GM10847 (cell line): ENCODE data around the gene BEAN1.

Experiments used
- POLR2A ChIP-seq: IDR thresholded peaks from 2 replicates; pipeline ENCODE4 v1.6.1; 2011; ENCODE audit not compliant: insufficient read length; ENCODE audit errors: extremely low read depth

The BEAN1 gene

DNA sequence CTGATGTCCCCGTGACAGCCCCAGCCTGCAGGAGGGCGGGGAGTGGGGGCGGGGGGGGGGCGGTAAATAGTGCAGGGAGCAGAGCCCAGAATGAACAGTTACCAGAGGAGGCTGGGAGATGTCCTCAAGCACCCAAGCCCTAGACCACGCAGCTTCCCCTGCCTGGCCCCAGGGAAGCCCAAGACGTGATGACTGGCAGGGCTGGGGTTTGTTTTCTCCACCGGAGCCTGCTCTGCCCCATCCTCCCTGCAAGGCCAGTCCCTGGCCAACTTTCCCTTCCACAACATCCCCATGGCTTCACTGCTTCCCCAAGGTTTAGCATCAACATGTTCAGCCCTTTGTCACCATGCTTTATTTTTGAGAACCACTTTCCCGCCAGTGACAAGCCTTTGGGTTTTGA, 1.4 kb upstream of the BEAN1 start:
- no peak for TF ChIP-seq POLR2A

DNA sequence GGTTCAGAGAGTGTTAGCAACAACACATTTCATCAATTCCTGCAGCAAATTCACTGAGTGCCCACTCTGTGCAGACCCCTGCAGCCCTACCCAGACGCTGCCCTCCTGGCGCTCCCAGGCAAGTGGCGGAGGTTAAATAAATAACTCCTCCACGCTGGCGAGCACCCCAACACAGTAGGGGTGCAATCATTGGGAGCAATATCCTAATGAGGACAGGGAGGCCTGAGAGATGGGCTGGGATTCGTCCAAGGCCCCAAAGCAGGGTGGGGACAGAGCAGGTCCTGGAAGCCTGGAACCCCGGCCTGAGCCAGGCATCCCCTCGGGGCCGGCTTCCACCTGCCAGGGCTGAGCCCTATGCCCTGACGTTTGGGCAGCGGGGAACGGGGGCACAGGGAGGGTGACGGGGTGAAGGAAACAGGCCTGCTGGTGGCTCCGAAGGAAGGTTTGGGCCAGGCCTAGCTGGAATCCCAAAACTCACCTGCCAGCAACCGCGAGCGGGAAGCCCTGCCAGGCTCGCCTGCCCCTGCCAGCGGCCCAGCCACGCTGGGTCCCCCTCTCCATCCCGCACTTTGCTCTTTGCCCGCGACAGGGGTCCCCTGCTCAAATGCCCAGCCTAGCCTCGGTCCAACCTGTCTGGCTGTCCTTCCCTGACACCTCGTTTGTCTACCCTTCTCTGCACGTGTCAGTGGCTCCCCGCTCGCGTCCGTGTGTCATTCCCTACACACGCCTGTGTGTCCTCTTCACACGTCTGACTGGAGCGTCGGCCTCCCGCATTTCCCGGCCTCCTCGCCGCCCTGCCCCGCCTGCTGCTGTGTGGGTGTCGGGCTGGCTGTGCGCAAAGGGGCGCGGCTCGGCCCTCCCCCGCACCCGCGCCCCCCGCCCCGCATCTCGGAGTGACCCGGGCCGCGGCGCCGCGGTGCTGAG, 721 bp upstream of the BEAN1 start:
- TF ChIP-seq POLR2A, result no peak

DNA sequence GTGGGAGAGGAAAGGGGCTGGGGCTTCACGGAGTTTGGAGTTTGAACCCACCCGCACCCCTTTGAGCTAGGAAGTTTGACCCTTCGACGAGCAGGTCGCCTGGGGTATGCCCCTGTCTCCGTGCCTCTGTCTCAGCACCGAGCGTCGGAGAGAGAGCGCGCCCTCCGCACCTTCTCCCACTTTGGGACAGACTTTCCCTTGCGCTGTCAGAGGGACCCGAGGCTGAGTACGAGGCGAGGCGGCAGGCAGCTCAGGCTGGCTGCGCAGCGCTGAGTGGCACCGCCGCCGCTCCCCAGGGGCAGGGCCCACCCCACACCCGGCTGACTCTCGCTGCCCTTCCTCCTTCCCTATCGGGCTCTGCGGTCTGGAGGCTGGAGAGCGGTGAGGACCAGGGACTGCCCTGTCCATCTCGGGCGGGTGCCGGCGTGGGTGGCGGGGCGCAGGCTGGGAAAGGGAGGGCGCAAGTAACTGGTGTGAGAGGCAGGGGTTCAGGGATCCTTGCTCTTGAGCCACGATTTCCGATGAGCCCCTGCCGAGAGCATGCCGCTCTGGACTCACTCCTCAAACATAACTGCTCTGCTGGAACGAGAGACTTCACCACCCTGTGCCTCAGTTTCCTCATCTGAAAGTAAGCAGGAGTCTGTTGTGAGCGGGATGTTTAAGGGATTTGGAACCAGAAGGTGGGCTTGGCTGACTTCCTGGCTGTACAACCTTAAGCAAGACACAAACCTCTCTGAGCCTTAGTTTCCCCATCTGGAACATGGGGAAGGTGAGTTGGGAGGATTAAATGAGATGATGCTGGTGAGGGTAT, 981 bp downstream of the BEAN1 start:
- TF ChIP-seq POLR2A, result no peak

DNA sequence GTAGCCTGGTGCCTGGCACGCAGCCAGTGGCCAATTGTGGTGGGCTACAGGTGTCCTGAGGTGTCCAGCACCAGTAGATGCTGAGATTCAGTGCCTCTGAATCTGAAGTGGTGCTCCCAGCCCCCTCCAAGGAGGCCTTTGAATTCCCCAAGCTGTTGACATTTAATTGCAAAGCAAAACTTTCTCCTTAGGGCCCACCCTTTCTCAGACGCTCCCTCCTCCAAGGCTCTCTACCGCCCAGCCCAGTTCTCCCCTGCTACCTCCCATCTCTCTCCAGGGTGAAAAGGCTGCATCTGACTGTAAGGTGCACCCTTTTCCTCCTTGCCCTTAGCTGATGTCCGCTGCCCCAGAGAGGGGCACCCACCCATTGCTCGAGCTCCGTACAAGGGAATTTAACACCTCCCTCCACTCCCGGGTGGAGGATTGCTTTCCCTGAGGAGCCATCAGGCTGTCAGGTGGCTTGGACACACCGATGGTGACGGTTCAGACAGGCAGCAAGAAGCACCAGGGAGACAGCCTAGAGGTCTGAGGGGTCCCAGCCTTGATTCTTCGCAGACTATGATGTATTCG, 1.7 kb downstream of the BEAN1 start:
- no peak for TF ChIP-seq POLR2A

DNA sequence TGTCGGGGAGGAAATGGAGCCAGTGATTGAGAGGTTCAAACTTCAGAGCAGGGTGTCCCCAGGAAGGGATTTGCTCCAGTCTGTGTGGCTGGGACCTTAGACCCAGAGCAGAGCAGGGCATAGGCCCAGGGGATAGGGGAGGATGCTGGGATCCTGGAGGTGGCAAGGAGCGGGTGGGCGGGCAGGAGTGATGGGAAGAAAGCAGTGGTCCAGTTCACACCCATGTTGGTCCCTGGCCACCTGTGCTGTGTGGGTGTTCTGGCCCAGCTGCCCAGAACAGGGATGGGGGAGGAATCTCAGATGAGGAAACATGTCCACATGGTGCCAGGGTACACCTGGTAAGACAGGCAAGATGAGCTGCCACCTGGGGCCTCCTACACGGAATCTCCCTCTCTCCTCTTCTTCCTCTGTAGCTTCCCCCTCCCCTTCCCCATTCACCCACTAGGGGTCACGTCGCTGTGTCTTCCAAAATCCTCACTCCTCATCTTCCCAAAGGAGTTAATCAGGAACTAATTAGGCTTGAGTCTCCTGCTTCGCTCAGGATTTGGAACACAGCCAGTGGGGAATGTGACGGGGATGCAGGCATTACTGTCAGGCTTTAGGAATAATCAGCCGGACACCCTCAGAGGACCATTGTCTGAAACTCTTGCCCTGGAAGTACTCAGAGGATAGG, 2.3 kb downstream of the BEAN1 start:
- no peak for TF ChIP-seq POLR2A

DNA sequence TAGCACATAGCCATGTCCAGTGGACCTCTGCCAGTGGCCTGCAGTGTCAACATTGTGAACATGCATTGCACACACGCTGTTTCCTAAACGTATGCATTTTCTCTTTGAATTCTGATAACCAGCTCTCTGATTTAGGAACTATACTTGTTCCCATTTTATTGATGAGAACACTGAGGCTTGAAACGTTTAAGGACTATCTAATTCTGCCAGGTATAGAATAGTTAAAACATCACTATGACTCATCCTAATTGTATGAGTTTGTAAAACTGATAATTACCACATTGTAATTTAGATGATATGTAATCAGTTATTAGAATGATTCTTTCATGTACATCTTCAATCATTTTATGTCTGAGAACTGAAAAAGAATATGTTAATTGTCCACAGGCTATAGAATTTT, 3.1 kb downstream of the BEAN1 start:
- no peak for TF ChIP-seq POLR2A

DNA sequence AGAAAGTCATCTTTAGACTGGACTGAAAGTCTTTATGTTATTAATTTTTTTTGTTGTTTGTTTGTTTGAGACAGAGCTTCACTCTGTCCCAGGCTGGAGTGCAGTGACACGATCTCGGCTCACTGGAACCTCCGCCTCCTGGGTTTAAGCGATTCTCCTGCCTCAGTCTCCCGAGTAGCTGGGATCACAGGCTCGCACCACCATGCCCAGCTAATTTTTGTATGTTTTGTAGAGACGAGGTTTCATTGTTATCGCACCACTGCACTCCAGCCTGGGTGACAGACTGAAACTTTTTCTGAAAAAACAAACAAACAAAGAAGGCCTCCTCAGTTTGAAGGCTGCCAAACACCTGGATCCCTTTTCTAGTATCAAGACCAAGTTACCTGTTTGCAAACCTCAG, 4.7 kb downstream of the BEAN1 start:
- TF ChIP-seq POLR2A, result no peak

DNA sequence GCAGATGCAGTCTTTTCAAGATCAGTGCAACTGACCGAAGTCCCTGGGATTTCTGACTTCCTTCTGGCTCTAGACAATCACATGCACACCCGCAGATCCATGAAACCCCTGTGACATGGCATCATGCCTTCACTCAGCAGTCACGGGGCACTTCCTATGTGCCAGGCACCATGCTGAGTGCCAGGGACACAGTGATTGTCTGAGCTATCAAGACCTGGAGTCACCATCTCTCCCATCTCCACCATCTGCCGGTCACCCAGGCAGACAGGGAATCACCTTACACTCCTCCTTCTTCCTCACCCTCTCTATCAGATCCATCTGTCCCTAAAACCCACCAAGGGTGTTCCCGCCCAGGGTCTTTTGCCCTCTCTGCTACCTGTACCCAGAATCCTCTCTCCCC, 5.3 kb downstream of the BEAN1 start:
- TF ChIP-seq POLR2A, result no peak

DNA sequence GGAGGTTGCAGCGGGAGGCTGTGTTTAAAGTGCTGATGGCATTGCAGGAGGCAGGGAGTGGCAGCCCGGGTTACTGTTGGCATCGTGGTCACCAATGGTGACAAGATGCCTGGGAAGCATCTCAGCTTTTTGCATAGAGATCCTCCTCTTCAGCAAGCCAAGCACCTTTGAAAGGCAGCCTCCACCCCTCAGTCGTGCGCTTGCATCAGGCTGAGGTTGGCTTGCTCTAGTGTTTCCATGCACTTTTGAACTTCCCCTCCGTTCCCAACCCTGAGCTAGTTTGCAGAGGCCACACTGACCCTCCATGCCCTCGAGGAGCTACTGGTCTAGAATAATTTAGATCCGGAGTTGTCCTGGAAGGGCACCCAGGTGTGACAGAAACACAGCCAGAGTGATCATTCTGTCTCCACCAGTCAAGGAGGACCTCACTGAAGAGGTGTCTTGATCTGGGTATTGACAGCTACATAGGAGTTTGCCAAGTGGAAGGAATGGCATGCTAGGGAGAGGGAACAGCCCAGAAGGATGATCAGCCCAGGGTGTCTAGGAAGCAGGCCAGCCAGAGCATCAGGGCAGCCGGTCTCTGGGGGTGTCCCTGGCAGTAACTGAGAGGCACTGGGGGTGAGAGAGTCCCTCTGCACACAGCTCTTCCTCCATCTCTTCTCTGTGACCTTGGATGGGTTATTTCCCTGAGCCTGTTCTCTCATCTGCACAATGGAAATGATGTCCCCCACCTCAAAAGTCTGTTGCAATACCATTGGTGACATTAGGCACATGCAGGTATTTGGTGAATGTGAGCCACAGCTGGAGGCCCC, 7.7 kb downstream of the BEAN1 start:
- no peak for TF ChIP-seq POLR2A

DNA sequence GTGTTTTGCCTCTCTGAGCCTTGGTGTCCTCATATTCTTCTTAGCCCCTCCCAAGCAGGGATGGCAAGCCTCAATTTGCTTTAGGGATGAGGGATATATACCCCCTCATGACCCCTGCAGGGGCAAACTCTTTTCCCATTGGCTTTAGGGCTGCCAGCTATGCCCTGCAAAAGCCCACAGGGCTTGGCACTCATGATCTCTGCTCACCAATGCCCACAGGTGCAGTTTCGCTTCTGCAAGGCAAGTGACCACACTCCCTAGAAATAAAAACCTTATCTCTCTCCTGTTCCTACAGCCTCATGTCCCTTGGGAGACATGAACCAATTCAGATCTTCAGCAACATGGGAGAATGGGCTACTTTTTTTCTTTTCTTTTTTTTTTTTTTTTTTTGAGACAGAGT, 8.8 kb downstream of the BEAN1 start:
- TF ChIP-seq POLR2A, result no peak

DNA sequence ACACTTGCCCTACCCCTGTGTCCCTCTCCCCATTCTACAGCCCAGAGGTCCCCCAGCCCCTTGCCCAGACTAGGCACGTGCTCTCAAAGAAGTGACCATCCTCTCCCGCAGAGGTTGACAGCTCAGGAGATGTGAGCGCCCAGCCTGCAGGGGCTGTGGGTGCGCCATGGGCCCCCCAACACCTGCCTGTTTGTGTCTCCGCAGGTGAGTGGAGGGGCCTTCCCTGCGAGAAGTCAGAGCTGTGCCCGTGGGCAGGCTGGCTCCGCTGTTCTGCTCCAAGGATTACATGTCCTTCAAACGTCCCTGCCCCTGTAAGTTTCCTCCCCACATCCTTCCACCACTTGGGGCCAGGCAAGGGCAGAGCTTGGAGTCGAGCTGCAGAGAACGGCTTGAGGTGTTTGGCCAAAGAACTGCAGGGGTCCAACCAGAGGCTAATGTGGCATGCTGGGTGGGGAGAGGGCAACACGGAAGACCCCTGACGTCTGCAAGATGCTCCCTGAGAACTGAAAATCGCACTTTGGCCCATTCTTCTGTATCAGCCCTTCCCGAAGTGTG, 10.4 kb downstream of the BEAN1 start:
- TF ChIP-seq POLR2A, result no peak

DNA sequence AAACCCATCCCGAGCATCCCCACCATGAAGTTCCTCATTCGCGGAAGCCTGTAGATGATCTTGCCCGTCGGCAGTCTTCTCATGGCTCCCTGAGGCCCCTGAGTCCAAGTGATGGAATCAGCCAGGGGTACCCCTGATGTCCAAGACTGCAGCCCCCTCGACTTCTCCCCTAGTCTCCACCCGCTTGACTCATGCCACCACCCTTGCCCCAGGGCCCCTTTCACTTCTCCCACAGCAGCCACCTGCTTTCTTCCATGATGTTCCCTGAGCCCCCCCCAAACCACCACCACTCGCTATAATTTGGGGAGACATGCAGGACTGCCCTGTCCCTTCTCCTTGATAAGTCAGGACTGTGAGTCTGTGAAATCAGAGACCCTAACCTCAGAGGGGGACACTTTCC, 11.4 kb downstream of the BEAN1 start:
- TF ChIP-seq POLR2A, result no peak

DNA sequence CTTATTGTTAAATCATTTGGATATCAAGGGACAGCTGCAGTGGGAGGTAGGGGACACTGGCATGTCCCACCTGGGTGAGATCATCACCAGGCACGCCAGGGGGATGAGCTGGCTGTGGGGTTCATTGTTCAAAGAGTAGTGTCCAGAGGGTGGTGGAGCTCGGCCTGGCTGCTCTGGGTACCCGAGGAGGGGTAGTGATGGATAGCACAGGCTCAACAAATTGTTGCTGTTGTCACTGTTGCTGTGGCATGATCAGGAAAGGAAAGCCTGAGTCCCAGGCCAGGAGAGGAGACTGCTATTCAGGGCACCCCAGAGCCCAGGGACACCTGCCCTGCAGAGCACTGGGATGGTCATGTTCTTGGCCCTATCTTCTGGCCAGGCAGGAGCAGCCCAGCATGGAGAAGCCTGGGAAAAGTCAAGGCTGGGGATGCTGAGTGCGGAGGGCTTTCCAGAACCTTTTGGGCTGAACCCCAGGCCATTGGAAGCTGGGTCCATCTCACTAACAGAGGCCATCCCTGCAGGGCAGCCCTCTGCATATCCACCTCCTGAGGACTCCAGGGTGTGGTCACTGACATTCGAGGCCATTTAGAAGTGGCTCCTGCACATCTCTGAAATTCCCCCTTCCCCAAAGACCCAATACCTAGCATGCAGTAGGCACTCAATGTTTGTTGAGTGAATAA, 12.1 kb downstream of the BEAN1 start:
- TF ChIP-seq POLR2A, result no peak
